Neuronal stem cell (in vitro differentiated cells): ENCODE measurements around the gene OR10G4.
"Not testable (repeated sequence)": the region's sequence is repeated elsewhere in the genome, so short reads cannot be mapped to it uniquely, and the experiment has no call there.

Source experiments
- DNase-seq: peaks from one replicate; pipeline ENCODE4 v3.0.0-alpha.2; 2013; ENCODE audit warnings: low spot score
- H2AFZ ChIP-seq: one replicate; pipeline ENCODE4 v1.6.1; 2013; ENCODE audit warnings: mild to moderate bottlenecking, low read length, inconsistent platforms
- H2AK5ac ChIP-seq: 2 replicates; pipeline ENCODE4 v1.6.1; 2013; ENCODE audit warnings: low read depth, mild to moderate bottlenecking, inconsistent platforms, low read length, moderate library complexity, mixed read lengths
- H2BK120ac ChIP-seq: 2 replicates; pipeline ENCODE4 v1.6.1; 2013; ENCODE audit warnings: low read depth, mild to moderate bottlenecking, inconsistent platforms, low read length, moderate library complexity, mixed read lengths
- H2BK12ac ChIP-seq: one replicate; pipeline ENCODE4 v1.6.1; 2013; ENCODE audit warnings: low read length, inconsistent platforms
- H2BK15ac ChIP-seq: 2 replicates; pipeline ENCODE4 v1.6.1; 2013; ENCODE audit warnings: mild to moderate bottlenecking, low read length, inconsistent platforms, mixed read lengths
- H2BK5ac ChIP-seq: one replicate; pipeline ENCODE4 v1.6.1; 2013; ENCODE audit warnings: inconsistent platforms, mild to moderate bottlenecking, low read length, moderate library complexity
- H3K14ac ChIP-seq: one replicate; pipeline ENCODE4 v1.6.1; 2013; ENCODE audit warnings: low read length, inconsistent platforms
- H3K18ac ChIP-seq: 2 replicates; pipeline ENCODE4 v1.6.1; 2013; ENCODE audit warnings: low read length, inconsistent platforms
- H3K23ac ChIP-seq: 2 replicates; pipeline ENCODE4 v1.6.1; 2013; ENCODE audit warnings: low read depth, mild to moderate bottlenecking, mixed read lengths, low read length, inconsistent platforms; ENCODE audit not compliant: poor library complexity
- H3K27ac ChIP-seq: replicated peaks from 3 replicates; pipeline ENCODE4 v1.5.1; 2013; ENCODE audit warnings: low read length, inconsistent platforms
- H3K27me3 ChIP-seq, 3 experiments: 2 replicates each; pipeline ENCODE4 v1.6.1; 2013; ENCODE audit warnings: low read length in 3 of 3, mild to moderate bottlenecking in 2 of 3, inconsistent platforms in 1 of 3, low read depth in 1 of 3, mixed read lengths in 1 of 3, moderate library complexity in 1 of 3; ENCODE audit not compliant: control insufficient read depth in 3 of 3, insufficient read depth in 3 of 3
- H3K36me3 ChIP-seq, 2 donors: replicated peaks in 1 of 2; 2 replicates each; pipeline ENCODE4 v1.6.1; 2013; ENCODE audit warnings: low read length in 2 of 2; ENCODE audit not compliant: control insufficient read depth in 2 of 2, insufficient read depth in 2 of 2
- H3K4ac ChIP-seq: 2 replicates; pipeline ENCODE4 v1.6.1; 2013; ENCODE audit warnings: inconsistent platforms, mild to moderate bottlenecking, low read length, moderate library complexity
- H3K4me1 ChIP-seq, 2 donors: 1 replicate in 1 of 2; 2 replicates in 1 of 2; pipeline ENCODE4 v1.6.1; 2013; ENCODE audit warnings: low read length in 2 of 2, low read depth in 1 of 2; ENCODE audit not compliant: control insufficient read depth in 2 of 2, insufficient read depth in 1 of 2
- H3K4me2 ChIP-seq: one replicate; pipeline ENCODE4 v1.6.1; 2013; ENCODE audit warnings: mild to moderate bottlenecking, low read length, inconsistent platforms; ENCODE audit not compliant: insufficient read depth, poor library complexity, severe bottlenecking
- H3K4me3 ChIP-seq, 2 donors: 2 replicates each; pipeline ENCODE4 v1.5.1; 2013; ENCODE audit warnings: low read length in 2 of 2, mild to moderate bottlenecking in 2 of 2, inconsistent platforms in 1 of 2, moderate library complexity in 1 of 2
- H3K79me1 ChIP-seq: one replicate; pipeline ENCODE4 v1.6.1; 2013; ENCODE audit warnings: low read depth, mild to moderate bottlenecking, inconsistent platforms, low read length, moderate library complexity
- H3K9ac ChIP-seq: one replicate; pipeline ENCODE4 v1.6.1; 2013; ENCODE audit warnings: mild to moderate bottlenecking, low read depth, low read length, inconsistent platforms; ENCODE audit not compliant: poor library complexity
- H3K9me3 ChIP-seq, 2 donors: replicated peaks in 1 of 2; 2 replicates each; pipeline versions ENCODE3 to v1.6.1; 2013; ENCODE audit warnings: low read length in 2 of 2, mild to moderate bottlenecking in 2 of 2, inconsistent platforms in 1 of 2, low read depth in 1 of 2, mixed read lengths in 1 of 2, moderate library complexity in 1 of 2; ENCODE audit not compliant: control insufficient read depth in 2 of 2, insufficient read depth in 1 of 2
- H4K8ac ChIP-seq: one replicate; pipeline ENCODE4 v1.6.1; 2013; ENCODE audit warnings: low read depth, mild to moderate bottlenecking, inconsistent platforms, low read length, moderate library complexity
- H4K91ac ChIP-seq: one replicate; pipeline ENCODE4 v1.6.1; 2013; ENCODE audit warnings: low read length, low read depth, mild to moderate bottlenecking, inconsistent platforms; ENCODE audit not compliant: poor library complexity
- WGBS, 2 donors: extraction: QIAGEN DNeasy Blood & Tissue Kit; methylation state at CpG; one replicate each; pipeline ENCODE4 v1.1.7; 2013; ENCODE audit warnings: missing lambda C conversion rate in 2 of 2, mixed read lengths in 1 of 2; ENCODE audit not compliant: insufficient read length in 2 of 2, insufficient replicate concordance in 1 of 2; ENCODE audit errors: extremely low coverage in 2 of 2; 5-methylcytosine and 5-hydroxymethylcytosine counted together

The OR10G4 gene

GRCh38 chr11:123979311-123979710, 33.5 kb upstream of the OR10G4 start:
- Histone ChIP-seq H3K9ac (no peak overlapping the region), H2BK12ac (no peak overlapping the region)
- WGBS, 2 donors = no CpG with 5 or more reads among the region's 5 CpGs

GRCh38 chr11:123995119-123995518, 17.7 kb upstream of the OR10G4 start, which contains the start of gene OR10G6:
OR10G6 (minus strand) TSS chr11:123995161; CDS start chr11:123995161, 0 bp downstream.
- H3K4me1 ChIP-seq = peaks cover 0 to 1% of the 10 kb centered on the region in 2 donors
- H3K27ac ChIP-seq = no peak within 1 kb of the TSS
- no peak within 1 kb of the TSS for H2AK5ac ChIP-seq
- no peak within 1 kb of the TSS for H4K8ac ChIP-seq
- H3K4me2 ChIP-seq = no peak within 1 kb of the TSS
- peak within 1 kb of the TSS; percentile 39 for H3K18ac ChIP-seq
- no peak for DNase-seq
- no peak within 1 kb of the TSS for H2BK5ac ChIP-seq
- H3K79me1 ChIP-seq = no peaks in the 10 kb centered on the region
- peak within 1 kb of the TSS; percentile 14 for H4K91ac ChIP-seq
- peak within 1 kb of the TSS; percentile 25 for H3K14ac ChIP-seq
- no peak within 1 kb of the TSS for H2BK120ac ChIP-seq
- H2BK12ac ChIP-seq = no peak within 1 kb of the TSS
- no peaks in the 10 kb centered on the region for H3K36me3 ChIP-seq
- 100% methylated on average over 1 of the region's 1 CpG for WGBS, 2 donors
- H2BK15ac ChIP-seq = no peak within 1 kb of the TSS
- H3K4ac ChIP-seq = no peak within 1 kb of the TSS
- no peak within 1 kb of the TSS for H3K23ac ChIP-seq
- peak within 1 kb of the TSS in 1 of 2 donors; percentile 37 for H3K4me3 ChIP-seq
- H3K27me3 ChIP-seq = no peaks in the 10 kb centered on the region
- no peaks in the 10 kb centered on the region for H3K9me3 ChIP-seq
- H3K9ac ChIP-seq = no peak within 1 kb of the TSS
- H2AFZ ChIP-seq = no peak within 1 kb of the TSS

More at GRCh38 chr11:123979311-123979710, 33.5 kb upstream of the OR10G4 start:
- H2BK120ac ChIP-seq = no peak overlapping the region
- no peak overlapping the region for H3K4me2 ChIP-seq
- H3K18ac ChIP-seq = no peak overlapping the region
- no peak overlapping the region for H3K14ac ChIP-seq
- no peak overlapping the region for H3K4ac ChIP-seq
- no peak overlapping the region for H3K23ac ChIP-seq
- H2AFZ ChIP-seq = no peak overlapping the region
- peak overlapping the region; percentile 2 for H2BK5ac ChIP-seq
- no peak overlapping the region for H4K8ac ChIP-seq
- H2BK15ac ChIP-seq = no peak overlapping the region
- no peaks in the 10 kb centered on the region for H3K9me3 ChIP-seq
- H3K27ac ChIP-seq = no peak overlapping the region
- DNase-seq = no peak
- H3K4me3 ChIP-seq = no peak overlapping the region
- H4K91ac ChIP-seq = no peak overlapping the region
- no peak overlapping the region for H2AK5ac ChIP-seq
- no peaks in the 10 kb centered on the region for H3K79me1 ChIP-seq
- no peaks in the 10 kb centered on the region for H3K36me3 ChIP-seq
- no peaks in the 10 kb centered on the region for H3K27me3 ChIP-seq
- peaks cover 0 to 5% of the 10 kb centered on the region in 2 donors for H3K4me1 ChIP-seq

DNA sequence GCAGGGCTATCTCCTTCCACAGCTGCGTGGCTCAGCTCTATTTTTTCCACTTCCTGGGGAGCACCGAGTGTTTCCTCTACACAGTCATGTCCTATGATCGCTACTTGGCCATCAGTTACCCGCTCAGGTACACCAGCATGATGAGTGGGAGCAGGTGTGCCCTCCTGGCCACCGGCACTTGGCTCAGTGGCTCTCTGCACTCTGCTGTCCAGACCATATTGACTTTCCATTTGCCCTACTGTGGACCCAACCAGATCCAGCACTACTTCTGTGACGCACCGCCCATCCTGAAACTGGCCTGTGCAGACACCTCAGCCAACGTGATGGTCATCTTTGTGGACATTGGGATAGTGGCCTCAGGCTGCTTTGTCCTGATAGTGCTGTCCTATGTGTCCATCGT, 3.0 kb downstream of the OR10G4 start:
- DNase-seq, H3K18ac ChIP-seq, H3K27me3 ChIP-seq, H3K36me3 ChIP-seq, H3K79me1 ChIP-seq, H3K9me3 ChIP-seq, H3K23ac ChIP-seq, H2AFZ ChIP-seq, H3K4me3 ChIP-seq, H4K8ac ChIP-seq, H3K4me1 ChIP-seq, H2AK5ac ChIP-seq, H2BK120ac ChIP-seq, H3K4me2 ChIP-seq, H2BK5ac ChIP-seq, H3K27ac ChIP-seq, H3K4ac ChIP-seq, H3K9ac ChIP-seq, H2BK15ac ChIP-seq, H4K91ac ChIP-seq, H3K14ac ChIP-seq, H2BK12ac ChIP-seq: not testable (repeated sequence)
- WGBS, 2 donors = no CpG with 5 or more reads among the region's 9 CpGs

DNA sequence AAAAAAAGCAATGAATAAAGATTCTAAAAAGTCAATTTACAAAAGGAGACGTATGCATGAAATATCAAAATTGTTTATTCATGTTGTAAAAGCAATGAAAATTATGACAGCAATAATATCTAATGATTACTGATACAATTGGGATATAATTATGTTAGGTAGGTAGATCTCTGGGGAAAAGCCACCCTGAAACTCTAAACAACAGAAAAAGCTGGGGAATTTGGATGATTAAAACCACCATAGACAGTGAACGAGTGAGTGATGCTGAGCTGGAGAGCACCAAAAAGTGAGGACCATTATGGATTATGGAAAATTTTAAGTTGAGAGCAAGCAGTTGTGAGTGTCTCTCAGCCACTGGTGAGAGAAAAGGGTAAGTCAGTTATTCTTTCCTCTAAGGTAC, 13.7 kb downstream of the OR10G4 start, which contains the start of gene OR10G8:
TSS of gene OR10G8 (plus strand) at position 301 of the 400 bp plus-strand sequence. CDS start 2,825 bp downstream, outside the sequence.
- Histone ChIP-seq H2AK5ac (no peak within 1 kb of the TSS), H2BK15ac (no peak within 1 kb of the TSS), H3K79me1 (no peaks in the 10 kb centered on the region), H3K9me3 (no peaks in the 10 kb centered on the region), H3K4ac (no peak within 1 kb of the TSS), H2BK12ac (no peak within 1 kb of the TSS), H3K27ac (no peak within 1 kb of the TSS), H3K14ac (peak within 1 kb of the TSS; percentile 21), H3K4me3 (no peak within 1 kb of the TSS), H2AFZ (no peak within 1 kb of the TSS), H3K27me3 (no peaks in the 10 kb centered on the region), H2BK120ac (no peak within 1 kb of the TSS), H4K8ac (no peak within 1 kb of the TSS), H3K36me3 (no peaks in the 10 kb centered on the region), H3K9ac (no peak within 1 kb of the TSS), H3K18ac (no peak within 1 kb of the TSS), H2BK5ac (no peak within 1 kb of the TSS), H3K4me1 (no peaks in the 10 kb centered on the region), H3K4me2 (no peak within 1 kb of the TSS), H3K23ac (no peak within 1 kb of the TSS), H4K91ac (no peak within 1 kb of the TSS)
- no CpG with 5 or more reads among the region's 2 CpGs for WGBS, 2 donors
- no peak for DNase-seq
